Fibroblast of gingiva (primary cell): ENCODE data around the gene TRMT1L.

Source experiments
- DNase-seq: peaks from one replicate; pipeline ENCODE4 v3.0.0-alpha.2; 2011; ENCODE audit warnings: low read depth

The TRMT1L gene

GRCh38 chr1:185112356-185112755, 44.4 kb downstream of the TRMT1L start:
- DNase-seq, result no peak

DNA sequence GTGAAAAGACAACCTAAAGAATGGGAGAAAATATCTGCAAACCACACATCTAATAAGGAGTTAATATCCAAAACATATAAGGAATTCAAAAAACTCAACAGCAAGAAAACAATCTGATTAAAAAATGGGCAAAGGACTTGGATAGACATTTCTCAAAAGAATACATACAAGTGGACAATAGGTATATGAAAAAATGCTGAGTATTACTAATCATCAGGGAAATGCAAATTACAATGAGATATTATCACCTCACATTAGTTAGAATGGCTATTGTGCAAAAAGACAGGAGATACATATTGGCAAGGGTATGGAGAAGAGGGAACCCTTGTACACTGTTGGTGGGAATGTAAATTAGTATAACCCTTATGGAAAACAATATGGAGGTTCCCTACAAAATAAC, 44.9 kb downstream of the TRMT1L start:
- DNase-seq, result no peak

DNA sequence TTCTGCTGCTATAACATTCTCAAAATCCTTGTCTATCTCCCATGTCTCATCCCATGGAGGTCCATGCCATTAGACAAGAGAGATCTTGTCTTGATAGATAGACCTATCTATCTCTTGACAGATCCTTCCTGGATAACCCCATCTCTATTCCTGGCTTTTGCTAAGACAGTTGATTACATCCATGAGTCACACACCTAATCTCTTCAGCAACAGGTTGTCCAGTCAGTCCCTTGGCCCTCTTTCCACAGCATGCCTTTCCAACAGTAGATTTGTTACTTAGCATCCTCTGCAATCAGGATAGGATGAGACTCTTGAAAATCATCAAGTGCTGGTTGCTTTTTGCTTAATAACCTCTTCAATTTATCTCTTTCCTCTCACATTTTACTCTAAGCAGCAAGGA, 46.6 kb downstream of the TRMT1L start:
- no peak for DNase-seq

GRCh38 chr1:185108321-185108720, 48.4 kb downstream of the TRMT1L start:
- DNase-seq, result no peak

DNA sequence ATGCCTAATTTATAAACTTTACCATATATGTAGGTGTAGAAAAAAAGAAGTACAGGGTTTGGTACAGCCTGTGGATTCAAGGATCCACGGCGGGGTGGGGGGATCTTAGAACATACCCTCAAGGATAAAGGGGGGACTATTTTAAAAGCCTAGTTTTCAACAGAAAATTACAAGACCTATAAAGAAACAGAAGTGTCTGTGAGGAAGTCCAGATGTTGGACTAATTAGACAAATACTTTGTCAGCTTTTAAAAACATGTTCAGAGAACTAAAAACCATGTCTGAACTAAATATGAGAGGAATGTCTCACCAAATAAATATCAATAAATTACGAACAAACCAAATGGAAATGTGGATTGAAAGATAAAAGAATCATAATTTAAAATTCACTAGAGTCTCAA, 51.6 kb downstream of the TRMT1L start:
- no peak for DNase-seq

- no peak for DNase-seq
Observed at GRCh38 chr1:185104083-185104482, 52.7 kb downstream of the TRMT1L start.

- DNase-seq, result no peak
Observed at GRCh38 chr1:185096531-185096930, 60.2 kb downstream of the TRMT1L start.

DNA sequence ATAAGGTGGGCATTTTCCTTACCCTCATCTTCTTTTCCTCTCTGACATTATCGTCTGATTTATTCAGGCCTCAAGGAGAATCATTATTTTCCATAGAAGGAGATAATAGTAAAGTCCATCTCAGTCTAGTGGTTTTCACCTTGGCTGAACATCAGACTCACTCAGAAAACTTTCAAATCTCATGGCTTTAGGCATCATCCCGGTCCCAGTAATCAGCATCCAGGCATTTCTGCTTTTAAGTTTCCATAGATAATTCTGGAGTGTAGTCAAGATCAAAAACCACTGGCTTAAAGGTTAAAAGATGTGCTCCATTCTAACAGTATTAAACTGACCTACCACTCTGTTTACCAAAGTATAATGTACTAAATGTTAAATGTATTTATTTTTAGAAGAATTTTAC, 62.0 kb downstream of the TRMT1L start:
- no peak for DNase-seq

GRCh38 chr1:185091480-185091879, 65.3 kb downstream of the TRMT1L start:
- DNase-seq, result no peak

DNA sequence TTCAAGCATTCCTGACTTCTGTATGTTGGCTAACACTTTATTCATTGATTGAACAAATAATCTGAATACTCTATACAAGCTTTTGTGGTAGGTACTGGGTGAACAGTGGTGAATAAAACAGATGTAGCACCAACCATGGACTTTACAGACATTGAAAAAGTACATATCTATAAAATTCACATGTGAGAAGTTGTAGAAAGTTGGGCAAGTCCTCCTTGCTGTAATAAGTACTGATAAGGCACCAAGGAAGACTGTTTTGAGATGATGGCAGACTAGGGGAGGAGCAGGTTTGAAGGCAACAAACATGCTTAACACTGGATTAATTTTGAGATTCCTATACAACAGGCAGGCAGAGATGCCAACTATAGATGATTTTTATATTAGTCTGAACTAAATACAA, 69.0 kb downstream of the TRMT1L start:
- no peak for DNase-seq

GRCh38 chr1:185087101-185087500, 69.7 kb downstream of the TRMT1L start:
- no peak for DNase-seq

- no peak for DNase-seq
Observed at GRCh38 chr1:185083818-185084217, 72.9 kb downstream of the TRMT1L start.

- no peak for DNase-seq
Observed at GRCh38 chr1:185080422-185080821, 76.3 kb downstream of the TRMT1L start.

- no peak for DNase-seq
Observed at GRCh38 chr1:185077374-185077773, 79.4 kb downstream of the TRMT1L start.

DNA sequence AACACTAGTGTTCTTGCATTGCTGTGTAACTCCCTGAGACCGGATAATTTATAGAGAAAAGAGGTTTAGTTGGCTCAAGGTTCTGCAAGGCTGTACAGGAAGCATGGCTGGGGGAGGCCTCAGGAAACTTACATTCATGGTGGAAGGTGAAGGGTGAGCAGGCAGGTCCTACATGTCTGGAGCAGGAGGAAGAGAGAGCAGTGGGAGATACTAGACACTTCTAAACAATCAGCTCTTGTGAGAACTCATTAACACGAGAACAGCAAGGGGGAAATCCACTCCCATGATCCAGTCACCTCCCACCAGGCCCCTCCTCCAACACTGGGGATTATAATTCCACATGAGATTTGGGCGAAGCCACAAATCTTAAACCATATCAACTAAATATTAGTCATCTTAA, 81.3 kb downstream of the TRMT1L start:
- no peak for DNase-seq

GRCh38 chr1:185074307-185074706, 82.4 kb downstream of the TRMT1L start:
- no peak for DNase-seq

DNA sequence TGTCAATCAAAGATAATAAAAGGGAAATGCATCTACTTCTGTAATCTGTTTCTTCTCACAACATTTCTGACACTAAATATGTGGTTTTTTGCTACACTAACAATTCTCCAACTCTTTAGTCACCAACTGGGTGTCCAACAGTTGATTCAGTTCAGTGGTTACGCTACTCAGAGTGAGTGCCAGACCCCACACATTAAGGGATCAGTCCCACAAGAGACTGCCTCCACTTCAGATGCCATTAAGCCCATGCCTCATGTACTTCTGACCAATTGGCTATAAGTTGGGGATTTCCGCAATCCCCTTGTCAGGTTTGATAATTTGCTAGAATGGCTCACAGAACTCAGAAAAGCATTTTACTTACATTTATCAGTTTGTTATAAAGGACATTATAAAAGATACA, 83.0 kb downstream of the TRMT1L start:
- DNase-seq, result no peak

GRCh38 chr1:185070051-185070450, 86.7 kb downstream of the TRMT1L start:
- DNase-seq, result no peak

DNA sequence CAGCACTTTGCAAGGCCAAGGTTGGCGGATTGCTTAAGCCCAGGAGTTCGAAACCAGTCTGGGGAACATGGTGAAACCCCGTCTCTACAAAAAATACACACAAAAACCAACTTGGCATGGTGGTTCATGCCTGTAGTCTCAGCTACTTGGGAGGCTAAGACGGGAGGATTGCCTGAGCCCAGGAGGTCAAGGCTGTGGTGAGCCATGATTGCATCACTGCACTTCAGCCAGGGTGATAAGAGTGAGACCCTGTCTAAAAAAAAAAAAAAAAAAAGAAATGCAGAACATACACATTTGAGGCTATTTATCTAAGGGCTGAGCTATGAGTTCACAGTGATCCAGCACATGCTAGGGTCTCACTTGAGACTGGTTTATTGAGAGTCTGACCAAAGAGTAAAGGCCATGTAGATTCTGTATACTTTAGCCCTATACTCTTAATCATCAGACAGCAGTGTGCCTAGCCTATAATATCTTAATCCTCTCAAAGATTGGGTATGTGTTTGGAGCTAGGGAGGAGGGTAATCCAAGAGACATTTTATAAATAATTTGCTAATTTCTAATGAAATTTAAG, 87.5 kb downstream of the TRMT1L start:
- DNase-seq, result no peak

DNA sequence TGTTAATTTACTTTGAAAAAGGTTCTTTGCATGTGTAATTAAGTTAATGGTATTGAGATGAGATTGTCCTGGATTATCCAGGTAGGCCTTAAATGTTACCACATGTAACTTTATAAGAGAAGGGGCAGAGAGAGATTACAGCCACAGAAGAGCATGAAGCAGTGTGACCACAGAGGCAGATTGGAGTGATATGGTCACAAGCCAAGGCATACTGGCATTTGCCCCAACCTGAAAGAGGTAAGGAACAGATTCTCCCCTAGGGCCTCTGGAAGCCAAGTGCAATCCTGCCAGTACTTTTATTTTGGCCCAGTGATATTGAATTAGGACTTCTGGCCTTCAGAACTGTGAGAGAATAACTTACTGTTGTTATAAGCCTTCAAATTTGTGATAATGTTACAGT, 88.4 kb downstream of the TRMT1L start:
- no peak for DNase-seq
